ENCODE measurements around the gene STK32C.
A peak's percentile ranks its signal among the peaks of the same experiment; 100 is the strongest.

The STK32C gene

GRCh38 chr10:132249824-132250375 is 57.9 kb downstream of the STK32C start:
- Histone ChIP-seq H3K4me3 (replicated peaks; ENCODE audit: insufficient read depth, low read length) (no peak overlapping the region), H3K27me3 (ENCODE audit: insufficient read depth, poor library complexity, severe bottlenecking) (no peaks in the 10 kb centered on the region), H3K27ac (replicated peaks) (no peak overlapping the region)
- TF ChIP-seq GABPA (IDR thresholded peaks at IDR 0.05; ENCODE audit: low read depth): no peak
- no peak for TF ChIP-seq REST (IDR thresholded peaks at IDR 0.05; ENCODE audit: insufficient replicate concordance, low read depth)
- DNase-seq (ENCODE audit: low read depth in 1 of 2, low spot score in 1 of 2): no peak

GRCh38 chr10:132249226-132249724 is 58.5 kb downstream of the STK32C start:
- DNase-seq (ENCODE audit: low read depth in 1 of 2, low spot score in 1 of 2): no peak
- Histone ChIP-seq H3K27me3 (ENCODE audit: insufficient read depth, poor library complexity, severe bottlenecking) (no peaks in the 10 kb centered on the region), H3K4me3 (replicated peaks; ENCODE audit: insufficient read depth, low read length) (no peak overlapping the region), H3K27ac (replicated peaks) (no peak overlapping the region)
- TF ChIP-seq CTCF (IDR thresholded peaks at IDR 0.05; ENCODE audit: insufficient read depth, low read length): no peak
- no peak for TF ChIP-seq GABPA (IDR thresholded peaks at IDR 0.05; ENCODE audit: low read depth)
- no peak for TF ChIP-seq SPI1 (IDR thresholded peaks at IDR 0.05; ENCODE audit: borderline replicate concordance, low read depth)

GRCh38 chr10:132248455-132249225 is 59.1 kb downstream of the STK32C start:
- no peak overlapping the region for H3K27ac ChIP-seq (replicated peaks)
- TF ChIP-seq POLR2AphosphoS5 (IDR thresholded peaks at IDR 0.05; ENCODE audit: low read depth): no peak
- peak; percentile 17 to 19 for DNase-seq (ENCODE audit: low read depth in 1 of 2, low spot score in 1 of 2)
- H3K4me3 ChIP-seq (replicated peaks; ENCODE audit: insufficient read depth, low read length): no peak overlapping the region; the same call in 1 of the 2 replicates
- H3K27me3 ChIP-seq (ENCODE audit: insufficient read depth, poor library complexity, severe bottlenecking): no peaks in the 10 kb centered on the region

GRCh38 chr10:132247943-132248342 is 59.8 kb downstream of the STK32C start:
- no peak overlapping the region for H3K4me3 ChIP-seq (replicated peaks; ENCODE audit: insufficient read depth, low read length)
- no peak for DNase-seq (ENCODE audit: low read depth in 1 of 2, low spot score in 1 of 2)
- H3K27me3 ChIP-seq (ENCODE audit: insufficient read depth, poor library complexity, severe bottlenecking): no peaks in the 10 kb centered on the region
- TF ChIP-seq POLR2AphosphoS5 (IDR thresholded peaks at IDR 0.05; ENCODE audit: low read depth): no peak
- no peak for TF ChIP-seq CTCF (IDR thresholded peaks at IDR 0.05; ENCODE audit: insufficient read depth, low read length)
- no peak for TF ChIP-seq REST (IDR thresholded peaks at IDR 0.05; ENCODE audit: insufficient replicate concordance, low read depth)
- TF ChIP-seq GABPA (IDR thresholded peaks at IDR 0.05; ENCODE audit: low read depth): no peak
- no peak for TF ChIP-seq SPI1 (IDR thresholded peaks at IDR 0.05; ENCODE audit: borderline replicate concordance, low read depth)
- no peak overlapping the region for H3K27ac ChIP-seq (replicated peaks)
